Stomach (tissue), 4 donors: Measurements from ENCODE around the gene CPB2.

Source experiments
- POLR2A ChIP-seq, 4 donors: fragments of 450-650 bp; IDR thresholded peaks; one replicate each; pipeline ENCODE4 v1.6.1; 2016; ENCODE audit warnings: antibody characterized with exemption in 4 of 4, control low read depth in 2 of 4, mild to moderate bottlenecking in 1 of 4, moderate library complexity in 1 of 4
- POLR2AphosphoS5 ChIP-seq, 3 donors: sonication (generic); formaldehyde crosslinking; IDR thresholded peaks; one replicate each; pipeline ENCODE4 v1.6.1; 2016; ENCODE audit warnings: antibody characterized with exemption in 3 of 3

- TF ChIP-seq POLR2AphosphoS5 (IDR thresholded peaks at IDR 0.05) (no peak), POLR2A (IDR thresholded peaks at IDR 0.05) (no peak)
These were observed 27.6 kb downstream of the CPB2 start for GRCh38 chr13:46077265-46077664.
